Measurements from ENCODE around the gene THG1L.

THG1L gene

DNA sequence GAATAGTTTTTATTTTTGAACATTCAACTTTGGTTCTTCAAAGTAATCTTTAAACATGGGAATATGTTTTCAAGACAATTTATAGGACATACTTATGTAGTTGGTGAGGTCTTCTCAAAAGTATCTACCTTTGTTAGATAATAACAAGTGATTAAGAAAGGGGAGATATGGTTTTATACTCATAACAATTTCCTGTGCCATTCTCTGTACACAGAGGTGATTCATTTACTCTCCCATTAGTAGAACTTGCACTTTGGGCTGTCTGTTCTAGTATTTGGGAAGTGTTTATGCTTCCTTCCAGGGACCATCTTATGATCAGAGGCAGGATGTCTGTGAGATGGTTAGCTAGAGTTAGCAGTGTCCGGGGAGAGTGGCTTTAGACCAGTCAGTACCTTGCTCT is 27.5 kb downstream of the THG1L start:
- DNase-seq (ENCODE audit: low read depth): no peak

DNA sequence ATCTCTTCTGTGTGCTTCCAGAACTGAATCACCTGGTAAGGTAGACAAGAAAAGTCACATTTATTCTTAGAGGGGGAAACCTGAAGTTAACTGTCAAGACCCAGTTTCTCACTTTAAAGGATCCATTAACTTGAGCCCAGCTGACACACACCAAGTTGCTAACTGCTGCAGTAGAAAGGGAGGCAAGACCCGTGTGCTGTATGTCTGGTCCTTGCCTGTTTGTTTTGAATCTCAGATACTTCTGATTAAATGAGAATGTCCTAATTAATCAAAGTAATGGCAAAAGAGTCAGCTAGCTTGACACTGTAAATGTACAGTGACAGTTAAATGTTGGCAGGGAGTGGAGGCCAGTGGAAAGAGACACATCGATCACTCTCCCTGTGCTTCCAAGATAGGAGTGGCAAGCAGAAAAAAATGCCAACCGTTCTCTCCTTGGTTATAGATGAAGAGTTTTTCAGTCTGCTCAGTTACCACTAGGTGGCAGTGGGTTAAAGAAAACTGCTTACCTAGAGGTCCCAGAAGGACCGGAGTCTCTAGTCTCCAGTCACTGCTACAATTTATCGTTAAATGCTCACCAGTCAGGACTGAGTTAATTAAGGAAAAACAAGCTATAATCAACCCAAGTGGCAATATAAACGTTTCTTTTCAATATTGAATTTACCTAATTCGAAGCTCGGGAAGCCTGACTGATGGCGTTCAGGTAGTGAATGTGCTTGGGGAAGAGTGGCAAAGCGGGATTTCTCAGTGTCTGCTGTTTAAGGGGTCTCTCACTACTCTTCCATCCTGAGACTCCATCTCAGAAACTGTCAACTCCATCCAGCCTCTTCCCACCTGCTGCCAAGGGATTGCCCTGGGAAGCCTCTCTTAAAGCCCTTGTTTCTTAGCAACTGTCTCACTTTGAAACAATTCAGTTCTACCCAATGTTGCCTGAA is 30.7 kb downstream of the THG1L start:
- peak; percentile 64 for DNase-seq (ENCODE audit: low read depth)

- no peak for DNase-seq (ENCODE audit: low read depth)
Measured at GRCh38 chr5:157764531-157764930, 33.3 kb downstream of the THG1L start.

GRCh38 chr5:157766442-157766841 is 35.2 kb downstream of the THG1L start:
- DNase-seq (ENCODE audit: low read depth): no peak

- DNase-seq (ENCODE audit: low read depth): no peak
Measured at GRCh38 chr5:157766902-157767301, 35.7 kb downstream of the THG1L start.

DNA sequence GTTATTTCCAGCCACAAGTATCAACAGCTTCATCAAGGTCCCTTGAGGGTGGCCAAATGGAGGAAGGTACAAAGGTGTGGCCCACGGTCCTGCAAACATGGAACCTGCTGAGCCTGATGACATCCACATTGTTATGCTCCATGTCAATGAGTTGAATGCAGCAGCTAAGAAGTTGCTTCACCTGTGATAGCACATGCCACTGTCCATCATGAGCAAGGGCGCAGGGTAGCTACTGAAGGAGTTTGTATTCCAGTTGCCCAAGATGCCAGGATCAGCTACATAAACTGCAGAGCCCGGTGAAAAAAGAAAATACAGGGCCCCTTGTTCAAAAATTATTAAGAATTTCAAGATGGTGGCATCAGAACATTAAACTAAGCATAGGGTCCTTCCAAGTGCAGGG is 36.5 kb downstream of the THG1L start:
- no peak for DNase-seq (ENCODE audit: low read depth)

DNA sequence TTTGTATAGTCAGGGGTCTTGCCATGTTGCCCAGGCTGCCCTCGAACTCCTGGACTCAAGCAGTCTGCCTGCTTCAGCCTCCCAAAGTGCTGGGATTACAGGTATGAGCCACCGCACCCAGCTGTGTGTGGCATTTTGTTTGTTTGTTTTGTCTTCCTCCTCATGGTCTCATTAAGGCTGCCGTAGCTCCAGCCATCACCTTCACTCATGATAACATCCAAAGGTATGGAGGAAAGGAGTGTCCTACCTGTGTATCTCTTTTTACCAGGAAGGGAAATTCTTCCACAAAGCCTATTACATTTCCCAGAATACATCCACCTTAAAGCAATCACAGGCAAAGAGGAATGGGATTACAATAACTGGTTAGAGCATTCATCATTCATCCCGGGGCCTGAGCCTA is 39.4 kb downstream of the THG1L start:
- no peak for DNase-seq (ENCODE audit: low read depth)

GRCh38 chr5:157772127-157772526 is 40.9 kb downstream of the THG1L start:
- no peak for DNase-seq (ENCODE audit: low read depth)

DNA sequence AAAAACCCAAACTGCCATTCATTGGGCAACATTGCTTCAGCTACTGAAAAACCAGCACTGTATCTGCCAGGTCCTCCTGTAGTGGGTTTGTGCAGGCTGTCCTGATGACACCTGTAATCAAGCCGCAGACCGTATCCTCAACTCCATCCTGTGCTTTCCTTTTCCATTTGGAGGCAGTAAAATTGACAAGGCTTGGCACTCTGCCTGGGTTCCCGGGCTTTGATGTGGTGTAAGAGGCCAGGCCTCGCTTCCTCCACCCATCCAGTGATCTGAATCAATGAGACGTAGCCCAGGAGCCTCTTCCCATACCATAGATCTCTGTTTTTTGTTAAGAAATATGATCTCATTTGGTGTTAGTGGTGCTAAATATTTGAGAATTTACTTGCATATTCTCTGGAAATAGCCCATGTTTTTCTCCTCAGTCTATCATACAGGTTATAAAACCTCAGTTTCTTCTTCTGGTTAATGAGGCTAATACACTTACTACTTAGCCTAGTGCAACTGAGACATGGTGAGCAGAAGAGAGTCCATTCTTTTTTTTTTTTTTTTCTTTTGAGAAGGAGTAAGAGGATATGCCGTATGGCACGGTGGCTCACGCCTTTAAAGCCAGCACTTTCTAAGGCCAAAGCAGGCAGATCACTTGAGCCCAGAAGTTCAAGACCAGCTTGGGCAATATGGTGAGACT is 47.0 kb downstream of the THG1L start:
- DNase-seq (ENCODE audit: low read depth): peak; percentile 14

DNA sequence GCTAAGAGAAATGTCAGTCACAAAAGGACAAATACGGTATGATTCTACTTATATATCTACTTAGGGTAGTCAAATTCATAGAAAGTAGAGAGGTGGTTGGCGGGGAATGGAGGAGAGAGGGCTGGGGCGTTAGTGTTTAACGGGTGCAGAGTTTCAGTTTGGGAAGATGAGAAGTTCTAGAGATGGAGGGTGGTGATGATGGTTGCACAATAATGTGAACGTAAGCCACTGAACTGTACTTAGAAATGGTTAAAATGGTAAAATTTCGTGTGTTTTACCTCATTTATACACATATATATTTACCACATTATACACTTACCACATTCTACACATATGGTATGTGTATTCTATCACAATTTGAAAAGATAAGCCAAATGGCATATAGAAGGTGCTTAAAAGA is 48.0 kb downstream of the THG1L start:
- no peak for DNase-seq (ENCODE audit: low read depth)

DNA sequence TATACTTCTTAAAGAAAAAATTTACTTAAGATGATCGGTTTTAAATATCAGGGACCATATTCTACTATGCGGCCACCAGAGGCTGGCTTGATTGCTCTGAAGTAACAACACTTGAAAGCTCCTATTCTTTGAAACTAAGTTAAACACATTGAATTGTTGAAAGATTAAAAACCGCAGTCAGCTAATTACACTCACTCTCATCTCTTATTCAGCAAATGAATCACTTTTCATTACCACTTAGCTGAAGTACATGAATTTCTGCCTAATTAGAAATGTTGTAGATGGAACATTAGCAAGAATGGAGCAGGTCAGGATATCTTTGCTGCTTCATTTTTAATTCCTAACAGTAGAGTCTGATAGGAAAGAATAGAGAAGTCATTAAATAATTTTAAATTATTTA is 54.6 kb downstream of the THG1L start:
- DNase-seq (ENCODE audit: low read depth): no peak
